Activated gamma-delta T cell (primary cell): ENCODE results near the gene CAPN11.
"Not testable (repeated sequence)": the region's sequence is repeated elsewhere in the genome, so short reads cannot be mapped to it uniquely, and the experiment has no call there.

Experiments used
- DNase-seq: peaks from one replicate; lab custom pipeline; 2025; lab: John Stamatoyannopoulos, UW

Gene CAPN11

GRCh38 chr6:44131892-44132291 is 26.7 kb upstream of the CAPN11 start:
- no peak for DNase-seq

DNA sequence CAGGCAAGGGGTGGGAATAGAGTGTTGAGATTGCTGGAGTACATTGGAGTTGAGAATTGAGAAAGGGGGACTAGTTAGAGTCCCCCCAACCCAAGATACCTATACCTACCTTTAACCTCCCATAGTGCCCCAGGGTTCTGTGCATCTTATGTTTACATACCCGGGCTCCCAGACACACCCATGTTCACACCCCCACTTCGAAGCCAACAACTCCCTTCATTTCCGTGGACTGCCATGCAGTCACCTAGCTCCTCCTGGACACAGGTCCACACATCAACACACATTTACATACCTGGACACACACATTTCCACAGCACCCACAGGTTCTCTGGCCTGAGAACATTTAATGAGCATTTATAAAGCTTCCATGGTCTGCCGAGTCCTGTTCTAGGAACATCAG is 26.1 kb upstream of the CAPN11 start:
- no peak for DNase-seq

GRCh38 chr6:44133003-44133931 is 25.4 kb upstream of the CAPN11 start:
- no peak for DNase-seq

DNA sequence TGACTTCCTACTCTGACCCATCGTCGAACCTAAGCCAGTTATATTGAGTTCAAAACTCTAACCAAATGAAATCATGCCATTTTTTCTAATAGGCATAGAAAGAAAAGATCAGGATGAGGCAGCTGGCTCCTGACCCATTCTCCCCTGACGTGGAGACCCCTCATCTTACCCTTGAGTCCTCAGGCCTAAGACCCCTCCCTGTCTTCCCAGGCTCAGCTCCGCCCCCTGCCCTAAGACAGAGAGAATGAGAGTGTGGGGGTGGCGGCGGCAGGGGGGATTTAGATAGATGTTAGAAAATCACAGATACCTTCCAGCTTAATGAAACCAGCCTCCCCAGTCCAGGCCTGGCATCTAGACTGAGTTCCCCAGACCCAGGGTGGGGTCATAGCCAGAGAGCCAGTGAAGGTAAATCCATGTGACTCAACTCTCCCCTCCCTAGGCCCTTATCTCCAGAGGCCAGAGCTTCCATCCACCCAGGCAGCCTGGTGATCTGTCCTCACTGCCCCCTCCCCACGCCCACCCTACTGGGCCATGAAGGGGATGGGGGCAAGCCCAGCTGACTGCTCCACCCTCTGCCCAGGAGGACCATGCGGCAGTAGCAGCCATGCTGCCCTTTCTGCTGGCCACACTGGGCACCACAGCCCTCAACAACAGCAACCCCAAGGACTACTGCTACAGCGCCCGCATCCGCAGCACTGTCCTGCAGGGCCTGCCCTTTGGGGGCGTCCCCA is 24.5 kb upstream of the CAPN11 start:
- no peak for DNase-seq

GRCh38 chr6:44135173-44135758 is 23.4 kb upstream of the CAPN11 start:
- DNase-seq, result no peak

DNA sequence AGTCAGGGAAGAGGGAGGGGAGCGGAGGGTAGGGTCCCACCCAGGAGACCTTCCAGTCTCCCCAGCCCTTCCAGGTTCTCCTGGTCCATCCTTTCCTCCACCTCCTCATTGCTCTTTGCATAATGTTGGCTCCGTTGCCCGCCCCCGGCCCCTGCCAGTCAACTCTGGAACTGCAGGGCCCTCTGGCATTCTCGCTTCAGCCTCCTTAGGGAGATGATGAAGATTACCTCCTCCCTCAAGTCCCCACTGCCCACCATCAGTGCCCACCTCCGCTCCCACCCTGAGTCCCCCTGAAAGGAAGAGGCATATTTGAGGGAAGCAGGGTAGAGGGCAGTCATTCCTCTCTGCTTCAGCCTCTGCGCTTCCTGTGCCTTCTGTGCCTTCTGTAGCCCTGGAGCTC is 22.7 kb upstream of the CAPN11 start:
- no peak for DNase-seq

GRCh38 chr6:44138717-44139350 is 19.8 kb upstream of the CAPN11 start:
- no peak for DNase-seq

GRCh38 chr6:44139351-44139743 is 19.3 kb upstream of the CAPN11 start:
- no peak for DNase-seq

DNA sequence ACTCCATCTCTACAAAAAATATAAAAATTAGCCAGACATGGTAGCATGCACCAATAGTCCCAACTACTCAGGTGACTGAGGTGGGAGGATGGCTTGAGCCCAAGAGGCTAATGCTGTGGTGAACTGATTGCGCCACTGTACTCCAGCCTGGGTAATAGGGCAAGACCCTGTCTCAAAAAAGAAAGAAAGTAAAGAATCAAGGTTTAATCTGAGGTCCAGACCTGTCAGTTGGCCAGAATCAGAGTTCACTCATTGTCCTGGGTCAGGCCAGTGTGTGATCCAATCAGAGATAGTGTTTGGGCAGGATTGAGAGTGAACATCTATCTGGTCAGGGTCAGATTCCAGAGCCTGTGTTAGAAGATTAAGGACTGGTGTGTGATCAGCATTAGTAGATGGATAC is 15.8 kb upstream of the CAPN11 start:
- no peak for DNase-seq

DNA sequence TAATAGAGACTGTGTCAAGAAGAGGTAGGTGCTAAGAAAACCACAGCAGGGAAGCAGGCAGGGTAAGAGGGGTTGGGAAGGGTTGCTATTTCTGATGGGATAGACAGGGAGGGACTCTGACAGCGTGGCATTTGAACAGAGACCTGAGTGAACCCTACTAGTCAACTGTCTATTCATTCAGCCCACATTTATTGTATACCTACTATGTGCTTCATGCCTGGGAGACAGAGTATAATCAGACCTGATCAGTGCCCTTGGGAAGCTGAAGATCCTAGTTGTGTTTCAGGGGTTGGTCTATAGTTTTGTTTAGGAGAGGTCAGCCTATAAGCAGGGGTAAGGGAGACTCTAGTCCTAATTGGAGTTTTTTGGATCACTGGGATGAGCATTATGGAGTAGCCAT is 14.9 kb upstream of the CAPN11 start:
- DNase-seq, result no peak

GRCh38 chr6:44144536-44144935 is 14.1 kb upstream of the CAPN11 start:
- DNase-seq, result not testable (repeated sequence)

GRCh38 chr6:44145839-44146238 is 12.8 kb upstream of the CAPN11 start:
- DNase-seq, result no peak

DNA sequence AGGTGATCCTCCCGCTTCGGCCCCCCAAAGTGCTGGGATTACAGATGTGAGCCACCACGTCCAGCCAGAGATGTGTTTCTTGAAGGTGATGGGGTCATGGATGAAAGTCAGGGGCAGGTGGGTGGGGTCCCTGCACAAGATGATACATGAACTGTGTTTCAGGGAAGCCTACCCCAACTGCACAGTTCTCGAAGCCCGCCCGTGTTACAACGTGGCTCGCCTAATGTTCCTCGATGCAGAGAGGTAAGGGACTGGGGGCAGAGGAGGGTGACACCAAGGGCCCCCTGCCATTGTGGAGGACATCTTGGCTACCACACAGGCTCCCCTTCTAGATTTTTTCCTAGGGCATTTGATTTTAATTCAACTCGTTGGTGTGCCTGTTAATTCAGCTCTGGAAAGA is 11.9 kb upstream of the CAPN11 start:
- DNase-seq, result no peak

- DNase-seq, result no peak
These were observed 11.4 kb upstream of the CAPN11 start for GRCh38 chr6:44147256-44147655.

GRCh38 chr6:44148306-44148705 is 10.3 kb upstream of the CAPN11 start:
- no peak for DNase-seq

DNA sequence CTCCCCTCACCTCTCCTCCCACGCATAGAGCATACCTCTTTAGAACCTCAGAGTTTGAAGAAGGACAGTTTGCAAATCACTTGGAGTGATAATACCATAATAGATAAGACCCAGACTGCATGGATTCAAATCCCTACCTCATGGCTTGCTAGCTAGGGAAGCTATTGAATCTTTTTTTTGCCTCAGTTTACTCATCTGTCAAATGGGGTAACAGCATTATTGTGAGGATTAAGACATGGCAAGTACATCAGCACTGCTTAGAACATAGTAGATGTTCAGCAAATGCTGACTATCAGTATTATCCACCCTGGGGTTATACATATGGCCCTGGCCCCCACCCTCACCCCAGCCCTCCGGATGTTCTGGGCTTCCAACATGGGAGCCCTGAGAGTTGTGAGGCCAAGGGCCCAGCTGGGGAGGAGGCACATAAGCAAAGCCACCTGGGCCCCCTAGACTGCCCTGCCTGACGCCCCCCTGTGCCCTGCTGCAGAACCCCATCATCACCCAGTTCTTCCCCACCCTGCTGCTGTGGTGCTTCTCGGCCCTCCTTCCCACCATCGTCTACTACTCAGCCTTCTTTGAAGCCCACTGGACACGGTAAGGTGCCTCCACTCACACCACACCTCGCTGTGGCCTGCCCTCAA is 9.1 kb upstream of the CAPN11 start:
- DNase-seq, result no peak

DNA sequence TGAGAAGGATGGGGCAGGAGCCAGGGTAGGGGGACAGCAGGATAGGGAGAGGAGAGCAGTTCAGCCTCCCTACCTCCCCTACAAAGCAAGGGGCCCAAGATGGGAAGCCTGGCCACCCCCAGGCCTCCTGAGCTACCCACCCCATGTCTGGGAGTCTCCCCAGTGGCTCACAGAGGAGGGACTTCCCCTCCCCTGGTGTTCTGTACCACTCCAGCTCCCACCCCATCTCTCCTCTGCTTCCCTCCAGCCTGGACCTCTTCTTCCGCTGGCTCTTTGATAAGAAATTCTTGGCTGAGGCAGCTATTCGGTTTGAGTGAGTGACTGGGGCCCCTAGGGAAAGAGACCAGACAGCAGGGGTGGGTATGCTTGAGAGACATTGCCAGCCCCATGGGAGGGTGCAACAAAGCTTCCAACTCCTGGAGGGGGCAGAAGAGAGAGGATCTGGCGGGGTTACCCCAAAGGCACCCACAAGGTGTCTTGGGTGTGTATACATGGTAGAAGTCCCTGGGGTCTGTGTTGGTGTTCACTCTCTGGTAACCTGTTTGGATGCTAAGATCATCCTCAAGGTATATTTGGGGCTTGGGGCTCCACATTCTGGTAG is 8.2 kb upstream of the CAPN11 start:
- DNase-seq, result no peak

DNA sequence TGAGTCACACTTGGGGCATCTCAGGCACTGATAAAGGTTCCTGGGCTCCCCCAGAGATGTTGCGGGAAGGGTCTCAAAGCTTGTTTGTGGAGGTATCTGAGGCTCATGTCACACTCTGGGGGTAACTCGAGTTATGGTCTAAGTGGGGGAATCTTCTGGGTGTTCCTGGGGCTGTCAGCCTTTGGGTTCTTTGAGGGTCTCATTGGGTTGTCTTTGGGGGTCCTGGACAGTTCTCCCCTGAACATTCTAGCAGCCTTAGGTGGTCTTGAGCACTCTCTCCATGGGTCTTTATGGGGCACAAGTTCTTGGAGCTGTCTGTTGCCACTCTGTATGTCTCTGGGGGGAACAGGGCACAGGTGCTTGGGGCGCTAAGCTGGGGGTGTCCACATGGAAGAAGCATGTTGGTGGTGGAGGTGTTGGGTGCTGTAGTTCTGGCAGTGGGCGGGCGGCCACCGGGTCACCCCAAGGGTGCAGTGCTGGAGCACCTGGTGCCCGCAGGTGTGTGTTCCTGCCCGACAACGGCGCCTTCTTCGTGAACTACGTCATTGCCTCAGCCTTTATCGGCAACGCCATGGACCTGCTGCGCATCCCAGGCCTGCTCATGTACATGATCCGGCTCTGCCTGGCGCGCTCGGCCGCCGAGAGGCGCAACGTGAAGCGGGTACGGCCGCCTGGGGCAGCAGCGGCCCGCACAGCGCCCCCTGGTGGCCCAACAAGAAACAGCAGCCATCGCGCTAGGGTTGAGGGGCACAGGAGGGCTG is 7.1 kb upstream of the CAPN11 start:
- peak; percentile 58 for DNase-seq

- DNase-seq, result no peak
These were observed 6.5 kb upstream of the CAPN11 start for GRCh38 chr6:44152109-44152461.

DNA sequence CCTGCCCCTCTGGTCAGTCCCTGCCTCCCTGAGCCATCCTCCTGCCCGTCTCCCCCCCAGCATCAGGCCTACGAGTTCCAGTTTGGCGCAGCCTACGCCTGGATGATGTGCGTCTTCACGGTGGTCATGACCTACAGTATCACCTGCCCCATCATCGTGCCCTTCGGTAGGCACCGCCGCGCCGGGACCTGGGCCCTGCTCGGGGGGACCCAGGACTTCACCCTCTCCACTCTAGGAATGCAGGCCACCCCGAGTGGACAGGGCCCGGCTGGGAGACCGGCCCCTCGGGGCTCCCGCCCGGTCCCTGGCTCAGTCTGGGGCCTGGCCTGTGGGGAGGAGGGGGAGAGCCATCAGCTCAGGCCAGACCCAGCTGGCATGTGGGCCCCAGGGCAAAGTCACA is 6.1 kb upstream of the CAPN11 start:
- no peak for DNase-seq

GRCh38 chr6:44154067-44154466 is 4.6 kb upstream of the CAPN11 start:
- DNase-seq, result no peak
